Gastroesophageal sphincter (tissue), 3 donors: ENCODE results near the gene PLS1.

Source experiments
- EP300 ChIP-seq: sonication (generic); formaldehyde crosslinking; IDR thresholded peaks from one replicate; pipeline ENCODE4 v1.6.1; 2017; ENCODE audit warnings: antibody characterized with exemption, mild to moderate bottlenecking
- POLR2A ChIP-seq, 2 donors: fragments of 450-650 bp; IDR thresholded peaks; one replicate each; pipeline ENCODE4 v1.6.1; 2017; ENCODE audit warnings: antibody characterized with exemption in 2 of 2, mild to moderate bottlenecking in 2 of 2, moderate library complexity in 1 of 2
- TF ChIP-seq, protein P1 (sequence below), 4 experiments: fragments of 200-600 bp in 2 of 4; fragments of 450-650 bp in 2 of 4; sonication (generic) in 1 of 4; IDR thresholded peaks; one replicate each; pipeline ENCODE4 v1.5.1; 2017 to 2019; ENCODE audit warnings: antibody characterized with exemption in 4 of 4, mild to moderate bottlenecking in 2 of 4, moderate library complexity in 2 of 4

DNA sequence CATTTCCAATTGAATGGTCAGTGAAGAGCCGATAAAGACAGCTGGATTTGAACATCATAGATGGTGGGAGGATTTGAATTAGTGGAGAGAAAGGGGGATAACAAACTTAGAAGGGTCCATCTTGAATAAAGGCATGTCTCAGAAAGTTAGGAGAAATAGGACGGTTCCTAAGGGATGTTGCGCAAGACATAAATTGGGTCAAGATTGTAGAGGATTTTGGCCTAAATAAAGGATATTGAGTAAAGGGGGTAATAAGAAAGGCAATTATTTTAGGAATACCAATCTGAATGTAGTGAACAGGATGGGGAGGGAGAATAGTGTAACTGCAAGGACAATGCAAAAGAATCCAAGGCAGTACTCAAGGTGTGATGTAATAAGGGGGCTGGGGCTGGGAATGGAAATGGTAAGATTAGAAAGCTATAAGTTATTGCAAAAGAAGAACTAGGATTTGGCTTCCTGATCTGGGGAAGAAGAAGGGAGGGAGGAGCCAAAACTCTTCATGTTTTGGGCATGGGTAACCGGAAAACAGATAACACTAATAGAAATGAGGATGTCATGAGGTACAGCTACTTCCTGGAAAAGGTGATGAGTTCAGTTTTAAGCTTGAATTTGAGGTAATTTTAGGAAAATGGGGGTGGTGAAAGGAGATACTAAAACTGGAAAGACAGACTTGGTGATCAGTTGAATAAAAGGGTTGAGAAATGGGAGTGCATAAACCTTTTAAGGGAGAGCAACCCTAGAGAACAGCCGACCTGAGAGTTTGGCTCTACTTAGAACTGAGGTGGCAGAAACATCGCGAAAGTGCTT, 110.3 kb downstream of the PLS1 start:
- TF ChIP-seq, protein P1, sequence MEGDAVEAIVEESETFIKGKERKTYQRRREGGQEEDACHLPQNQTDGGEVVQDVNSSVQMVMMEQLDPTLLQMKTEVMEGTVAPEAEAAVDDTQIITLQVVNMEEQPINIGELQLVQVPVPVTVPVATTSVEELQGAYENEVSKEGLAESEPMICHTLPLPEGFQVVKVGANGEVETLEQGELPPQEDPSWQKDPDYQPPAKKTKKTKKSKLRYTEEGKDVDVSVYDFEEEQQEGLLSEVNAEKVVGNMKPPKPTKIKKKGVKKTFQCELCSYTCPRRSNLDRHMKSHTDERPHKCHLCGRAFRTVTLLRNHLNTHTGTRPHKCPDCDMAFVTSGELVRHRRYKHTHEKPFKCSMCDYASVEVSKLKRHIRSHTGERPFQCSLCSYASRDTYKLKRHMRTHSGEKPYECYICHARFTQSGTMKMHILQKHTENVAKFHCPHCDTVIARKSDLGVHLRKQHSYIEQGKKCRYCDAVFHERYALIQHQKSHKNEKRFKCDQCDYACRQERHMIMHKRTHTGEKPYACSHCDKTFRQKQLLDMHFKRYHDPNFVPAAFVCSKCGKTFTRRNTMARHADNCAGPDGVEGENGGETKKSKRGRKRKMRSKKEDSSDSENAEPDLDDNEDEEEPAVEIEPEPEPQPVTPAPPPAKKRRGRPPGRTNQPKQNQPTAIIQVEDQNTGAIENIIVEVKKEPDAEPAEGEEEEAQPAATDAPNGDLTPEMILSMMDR (IDR thresholded peaks at IDR 0.05): no peak
- TF ChIP-seq POLR2A (IDR thresholded peaks at IDR 0.05) (no peak), EP300 (no peak)
